Neural crest cell (in vitro differentiated cells): ENCODE measurements around the gene DIDO1. TPM values are rescaled to one million over a fixed set of nuclear protein-coding genes. Genes with fewer than 3 reads are reported as not detected.

Experiments
- DNase-seq: peaks from one replicate; pipeline ENCODE4 v3.0.0; 2021; ENCODE audit warnings: low read depth, mixed read lengths, low spot score
- H3K27ac Mint-ChIP-seq: one replicate; pipeline ENCODE4 v1.8.0; 2021; ENCODE audit warnings: mild to moderate bottlenecking, mixed read lengths; ENCODE audit not compliant: unreplicated experiment
- H3K27me3 Mint-ChIP-seq: 2 replicates; pipeline ENCODE4 v1.8.0; 2021; ENCODE audit warnings: low read depth, mild to moderate bottlenecking, mixed read lengths
- H3K36me3 Mint-ChIP-seq: 2 replicates; pipeline ENCODE4 v1.8.0; 2021; ENCODE audit warnings: low read depth, mild to moderate bottlenecking, mixed read lengths
- H3K4me1 Mint-ChIP-seq: 2 replicates; pipeline ENCODE4 v1.8.0; 2021; ENCODE audit warnings: mixed read lengths
- H3K4me3 Mint-ChIP-seq: one replicate; pipeline ENCODE4 v1.8.0; 2021; ENCODE audit warnings: mild to moderate bottlenecking, mixed read lengths
- H3K9me3 Mint-ChIP-seq: 2 replicates; pipeline ENCODE4 v1.8.0; 2021; ENCODE audit warnings: mixed read lengths
- CTCF ChIP-seq: fragments of 200-600 bp; sonication (generic); conservative IDR thresholded peaks from 2 replicates; pipeline ENCODE4 v1.5.0; 2021; ENCODE audit warnings: antibody characterized with exemption, mild to moderate bottlenecking
- total RNA-seq: library from RNA; stranded (reverse); gene quantifications from 2 replicates; pipeline ENCODE4 v1.2.1, GENCODE V29; 2021

The DIDO1 gene
- total RNA-seq, 1 donor from 2014 or later: 72.0 TPM

DNA sequence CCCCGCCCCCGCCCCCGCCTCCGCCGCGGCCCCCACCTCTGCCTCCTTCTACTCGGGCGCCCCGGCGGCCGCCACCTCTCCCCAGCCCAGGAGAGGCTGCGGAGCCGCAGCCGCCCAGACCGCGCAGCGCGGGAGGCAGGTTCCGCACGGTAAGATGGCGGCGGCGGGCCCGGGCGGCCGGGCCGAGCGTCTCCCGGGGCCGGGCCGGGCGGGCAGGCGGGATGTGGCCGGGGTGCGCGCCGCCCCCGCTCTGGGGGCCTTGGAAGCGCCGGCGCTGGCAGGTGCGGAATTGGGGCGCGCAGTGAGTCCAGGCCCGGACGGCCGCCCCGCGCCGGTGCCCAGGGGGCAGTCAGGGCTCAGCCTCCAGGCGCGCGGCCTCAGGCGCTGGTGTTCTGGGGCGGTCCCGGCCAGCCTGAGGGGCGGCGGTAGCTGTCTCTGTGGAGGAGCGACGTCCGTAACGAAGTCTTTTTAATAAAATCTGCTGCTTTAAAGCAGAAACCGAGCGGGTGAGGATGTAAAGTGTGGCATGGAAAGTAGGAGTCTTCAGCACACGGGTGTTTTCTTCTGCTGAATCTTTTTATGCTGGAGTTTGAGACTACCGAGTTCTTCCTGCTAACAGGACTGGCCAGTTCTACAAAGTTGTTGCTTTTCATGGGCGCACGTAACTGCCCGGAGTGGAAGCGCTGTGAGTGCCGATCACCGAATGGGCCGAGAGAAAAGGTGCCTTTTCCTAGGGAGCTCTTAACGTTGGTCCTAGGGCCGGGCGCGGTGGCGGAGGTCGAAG lies 12.0 kb upstream of the DIDO1 start, which contains the start of gene GID8:
Gene GID8, plus strand, starts transcription at position 43 of the 784 bp plus-strand sequence. CDS start 3,356 bp downstream, outside the sequence.
- Mint-ChIP-seq H3K9me3 (no peaks in the 10 kb centered on the region), H3K36me3 (peaks cover 4% of the 10 kb centered on the region), H3K27ac (peak within 1 kb of the TSS; percentile 99), H3K4me1 (peaks cover 27% of the 10 kb centered on the region), H3K4me3 (peak within 1 kb of the TSS; percentile 98), H3K27me3 (no peaks in the 10 kb centered on the region)
- TF ChIP-seq CTCF: no peak
- peak; percentile 43 for DNase-seq

DNA sequence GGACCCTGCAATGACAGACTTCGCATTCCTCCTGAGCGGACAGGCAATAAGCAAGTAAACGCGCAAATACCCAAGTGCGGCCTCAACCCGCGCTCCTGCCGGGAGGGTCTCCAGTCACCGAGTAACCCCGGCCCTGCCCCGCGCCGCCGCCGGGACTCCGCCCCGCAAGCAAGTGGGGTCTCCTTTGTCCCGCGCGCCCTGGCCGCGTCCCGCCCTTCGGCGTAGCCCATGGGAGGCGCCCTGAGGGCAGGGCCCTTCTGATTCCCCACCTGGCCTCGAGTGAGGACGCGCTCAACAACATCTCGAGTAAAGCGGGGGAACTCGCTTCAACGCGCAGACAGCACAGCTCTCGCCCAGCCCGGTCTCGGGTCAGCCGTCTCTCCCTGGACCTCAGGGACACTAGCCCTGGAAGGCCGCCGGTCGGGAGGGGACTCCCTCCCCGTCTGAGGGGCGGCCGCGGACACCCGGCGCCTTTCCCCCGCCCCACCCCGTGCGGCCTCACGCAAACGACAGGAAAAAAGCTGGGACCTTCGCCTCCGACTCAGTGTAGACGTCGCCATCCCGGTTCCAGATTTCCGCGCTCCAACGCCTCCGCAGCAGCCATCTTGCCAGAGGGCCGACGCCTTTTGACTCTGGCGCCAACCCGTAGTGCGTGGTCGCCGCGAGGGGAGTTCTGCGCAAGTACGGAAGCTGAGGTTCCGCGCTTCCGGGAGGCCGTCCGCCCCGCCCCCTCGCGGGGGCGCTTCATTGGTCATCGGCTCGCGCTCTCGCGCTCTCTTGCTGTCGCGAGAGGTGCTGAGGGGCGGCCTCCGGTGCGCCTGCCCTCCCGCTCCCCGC lies 11.2 kb upstream of the DIDO1 start:
- no peak for TF ChIP-seq CTCF
- Mint-ChIP-seq H3K9me3 (no peaks in the 10 kb centered on the region), H3K4me1 (peaks cover 33% of the 10 kb centered on the region), H3K4me3 (peak overlapping the region; percentile 98), H3K27me3 (no peaks in the 10 kb centered on the region), H3K36me3 (peaks cover 4% of the 10 kb centered on the region), H3K27ac (peak overlapping the region; percentile 99)
- DNase-seq: peak; percentile 96

DNA sequence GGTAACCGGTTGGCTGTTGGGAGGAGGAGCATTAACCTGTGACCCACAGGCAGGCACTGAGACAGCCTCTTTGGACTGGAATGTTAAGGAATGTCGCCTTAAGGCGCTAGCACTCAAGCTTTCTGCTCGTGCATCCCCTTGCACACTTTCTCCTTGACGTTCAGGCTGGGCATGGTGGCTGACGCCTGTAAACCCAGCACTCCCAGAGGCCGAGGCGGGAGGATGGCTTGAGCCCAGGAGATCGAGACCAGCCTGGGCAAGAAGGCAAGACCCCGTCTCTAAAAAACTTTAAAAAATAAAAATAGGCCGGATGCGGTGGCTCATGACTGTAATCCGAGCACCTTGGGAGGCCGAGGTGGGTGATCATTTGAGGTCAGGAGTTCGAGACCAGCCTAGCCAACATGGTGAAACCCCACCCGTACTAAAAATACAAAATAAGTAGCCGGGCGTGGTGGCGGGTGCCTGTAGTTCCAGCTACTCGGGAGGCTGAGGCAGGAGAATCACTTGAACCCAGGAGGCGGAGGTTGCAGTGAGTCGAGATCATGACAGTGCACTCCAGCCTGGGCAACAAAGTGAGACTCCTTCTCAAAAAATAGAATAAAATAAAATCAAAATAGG lies 9.8 kb upstream of the DIDO1 start:
- no peak for DNase-seq
- no peak for TF ChIP-seq CTCF

GRCh38 chr20:62935204-62935967 lies 9.1 kb upstream of the DIDO1 start:
- no peak overlapping the region for H3K4me3 Mint-ChIP-seq
- TF ChIP-seq CTCF: no peak
- no peaks in the 10 kb centered on the region for H3K9me3 Mint-ChIP-seq
- no peaks in the 10 kb centered on the region for H3K27me3 Mint-ChIP-seq
- DNase-seq: no peak
- no peak overlapping the region for H3K27ac Mint-ChIP-seq
- peaks cover 33% of the 10 kb centered on the region for H3K4me1 Mint-ChIP-seq
- peaks cover 4% of the 10 kb centered on the region for H3K36me3 Mint-ChIP-seq

More for the DNA sequence above, 9.8 kb upstream of the DIDO1 start:
- Mint-ChIP-seq H3K9me3 (no peaks in the 10 kb centered on the region), H3K4me3 (no peak overlapping the region), H3K36me3 (peaks cover 4% of the 10 kb centered on the region), H3K27ac (no peak overlapping the region), H3K27me3 (no peaks in the 10 kb centered on the region), H3K4me1 (peaks cover 30% of the 10 kb centered on the region)

DNA sequence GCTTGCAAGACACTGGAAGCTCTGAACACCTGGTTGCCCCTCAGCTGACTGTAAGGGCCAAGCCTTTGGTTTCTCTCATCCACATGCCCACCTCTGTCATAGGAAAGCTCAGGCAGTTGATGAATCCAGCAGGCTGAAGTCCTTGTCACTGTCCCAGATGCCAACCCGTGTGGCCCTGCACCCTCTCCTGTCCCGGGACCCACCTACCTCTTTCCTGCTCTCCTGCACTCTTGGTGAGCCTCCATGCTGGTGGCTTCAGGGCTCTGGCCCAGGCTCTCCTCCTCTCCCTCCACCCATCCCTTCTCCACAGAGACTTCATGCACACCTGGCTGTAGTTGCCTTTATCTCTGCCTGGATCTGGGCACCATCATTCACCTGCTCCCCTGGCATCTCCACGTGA lies 7.7 kb upstream of the DIDO1 start:
- Mint-ChIP-seq H3K4me1 (peaks cover 33% of the 10 kb centered on the region), H3K9me3 (no peaks in the 10 kb centered on the region), H3K36me3 (peaks cover 4% of the 10 kb centered on the region), H3K27me3 (no peaks in the 10 kb centered on the region), H3K27ac (no peak overlapping the region), H3K4me3 (no peak overlapping the region)
- no peak for DNase-seq
- no peak for TF ChIP-seq CTCF
